IPS-18a (cell line): Measurements from ENCODE around the gene TMEM92.
A peak's percentile ranks its signal among the peaks of the same experiment; 100 is the strongest.

Source experiments
- H3K27ac ChIP-seq: one replicate; pipeline ENCODE4 v1.5.1; 2013; ENCODE audit warnings: low read length
- H3K27me3 ChIP-seq: one replicate; pipeline ENCODE4 v1.6.1; 2013; ENCODE audit warnings: mild to moderate bottlenecking, low read length; ENCODE audit not compliant: control insufficient read depth, insufficient read depth
- H3K36me3 ChIP-seq: one replicate; pipeline ENCODE4 v1.6.1; 2013; ENCODE audit warnings: low read depth, low read length; ENCODE audit not compliant: control insufficient read depth
- H3K4me1 ChIP-seq: one replicate; pipeline ENCODE4 v1.6.1; 2013; ENCODE audit warnings: low read depth, low read length; ENCODE audit not compliant: control insufficient read depth
- H3K4me3 ChIP-seq: one replicate; pipeline ENCODE4 v1.5.1; 2013; ENCODE audit warnings: low read length
- H3K9ac ChIP-seq: one replicate; pipeline ENCODE4 v1.6.1; 2013; ENCODE audit warnings: mild to moderate bottlenecking, low read length, moderate library complexity
- H3K9me3 ChIP-seq: one replicate; pipeline ENCODE4 v1.6.1; 2013; ENCODE audit warnings: low read depth, low read length; ENCODE audit not compliant: control insufficient read depth

The TMEM92 gene

DNA sequence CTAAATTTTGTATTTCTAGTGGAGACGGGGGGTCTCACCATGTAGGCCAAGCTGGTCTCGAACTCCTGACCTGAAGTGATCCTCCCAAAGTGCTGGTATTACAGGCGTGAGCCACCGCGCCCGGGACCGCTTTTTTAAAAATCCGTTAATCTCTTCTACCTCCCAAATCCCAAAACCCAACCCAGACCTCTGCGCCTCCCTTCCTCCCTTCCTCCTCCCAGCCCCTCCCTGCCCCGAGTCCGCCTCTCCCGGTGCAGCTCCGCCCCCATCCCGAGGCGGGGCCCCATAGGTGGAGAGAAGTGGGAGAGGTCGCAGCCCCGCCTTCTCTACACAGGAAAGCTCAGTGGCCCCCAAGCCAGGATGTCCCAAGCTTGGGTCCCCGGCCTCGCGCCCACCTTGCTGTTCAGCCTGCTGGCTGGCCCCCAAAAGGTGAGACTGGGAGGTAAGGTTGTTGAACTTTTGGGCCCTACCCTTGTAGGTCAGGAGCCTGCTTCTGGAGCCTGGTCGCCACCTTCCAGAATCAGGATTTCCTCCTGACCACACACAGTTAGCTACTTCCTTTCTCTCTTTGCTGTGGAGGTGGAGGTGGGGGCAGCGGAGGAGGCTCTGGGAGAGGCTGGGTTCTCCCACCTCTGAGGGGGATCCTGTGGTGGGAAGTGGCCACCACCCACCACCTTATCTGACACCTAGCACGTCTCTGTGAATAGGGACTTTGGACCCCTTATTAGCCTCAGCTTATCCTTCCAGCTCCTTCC is at the start of gene TMEM92:
Gene TMEM92, plus strand, starts transcription at position 325 of the 755 bp plus-strand sequence. Its CDS starts 36 bp downstream, at position 361.
- H3K4me3 ChIP-seq: peak within 1 kb of the TSS; percentile 53
- no peaks in the 10 kb centered on the region for H3K9me3 ChIP-seq
- peaks cover 11% of the 10 kb centered on the region for H3K27me3 ChIP-seq
- H3K36me3 ChIP-seq: no peaks in the 10 kb centered on the region
- no peak within 1 kb of the TSS for H3K9ac ChIP-seq
- H3K27ac ChIP-seq: no peak within 1 kb of the TSS
- H3K4me1 ChIP-seq: peaks cover 22% of the 10 kb centered on the region

DNA sequence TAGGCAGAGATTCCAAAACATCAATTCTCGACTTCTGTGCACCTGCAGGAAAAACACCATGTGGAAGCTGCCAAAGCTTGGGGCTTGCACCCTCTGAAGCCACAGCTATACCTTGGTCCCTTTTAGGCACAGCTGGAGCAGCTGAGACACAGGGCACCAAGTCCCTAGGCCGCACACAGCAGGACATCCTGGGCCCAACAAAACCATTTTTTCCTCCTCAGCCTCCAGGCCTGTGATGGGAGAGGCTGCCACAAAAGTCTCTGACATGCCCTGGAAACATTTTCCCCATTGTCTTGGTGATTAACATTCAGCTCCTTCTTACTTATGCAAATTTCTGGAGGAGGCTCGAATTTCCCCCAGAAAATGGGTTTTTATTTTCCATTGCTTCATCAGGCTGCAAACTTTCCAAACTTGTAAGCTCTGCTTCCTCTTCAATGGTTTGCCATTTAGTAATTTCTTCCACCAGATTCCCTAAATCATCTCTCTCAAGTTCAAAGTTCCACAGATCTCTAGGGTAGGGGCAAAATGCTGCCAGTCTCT is 48.5 kb upstream of the TMEM92 start:
- no peaks in the 10 kb centered on the region for H3K4me1 ChIP-seq
- peaks cover 4% of the 10 kb centered on the region for H3K27me3 ChIP-seq
- H3K4me3 ChIP-seq: no peak overlapping the region
- no peak overlapping the region for H3K27ac ChIP-seq
- peaks cover 12% of the 10 kb centered on the region for H3K9me3 ChIP-seq
- H3K36me3 ChIP-seq: no peaks in the 10 kb centered on the region
- no peak overlapping the region for H3K9ac ChIP-seq

DNA sequence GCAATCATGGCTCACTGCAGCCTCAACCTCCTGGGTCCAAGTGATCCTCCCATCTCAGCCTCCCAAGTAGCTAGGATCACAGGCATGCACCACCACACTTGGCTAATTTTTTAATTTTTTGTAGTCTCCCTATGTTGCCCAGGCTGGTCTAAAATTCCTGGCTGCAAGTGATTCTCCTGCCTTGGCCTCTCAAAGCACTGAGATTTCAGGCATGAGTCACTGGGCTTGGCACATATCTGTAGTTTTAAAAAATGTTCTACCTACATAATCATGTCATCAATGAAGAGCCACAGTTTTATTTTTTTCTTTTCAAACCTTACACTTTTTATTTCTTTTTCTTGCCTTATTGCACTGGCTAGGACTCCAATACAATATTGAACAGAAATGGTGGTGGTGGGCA is 39.7 kb upstream of the TMEM92 start:
- Histone ChIP-seq H3K4me1 (no peaks in the 10 kb centered on the region), H3K36me3 (no peaks in the 10 kb centered on the region), H3K9me3 (no peaks in the 10 kb centered on the region), H3K27me3 (no peaks in the 10 kb centered on the region), H3K9ac (no peak overlapping the region), H3K27ac (no peak overlapping the region), H3K4me3 (no peak overlapping the region)

DNA sequence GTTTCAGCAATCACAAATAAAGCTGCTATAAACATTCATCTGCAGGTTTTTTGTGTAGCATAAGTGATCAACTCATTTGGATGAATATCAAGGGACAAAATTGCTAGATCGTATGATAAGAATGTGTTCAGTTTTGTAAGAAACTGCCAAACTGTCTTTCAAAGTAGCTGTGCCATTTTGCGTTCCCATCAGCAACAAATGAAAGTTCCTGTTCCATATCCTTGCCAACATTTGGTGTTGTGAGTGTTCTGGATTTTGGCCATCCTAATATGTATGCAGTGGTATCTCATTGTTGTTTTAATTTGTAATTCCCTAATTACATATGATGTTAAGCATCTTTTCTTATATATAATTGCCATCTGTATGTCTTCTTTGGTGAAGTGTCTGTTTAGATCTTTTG is 36.4 kb upstream of the TMEM92 start:
- no peak overlapping the region for H3K27ac ChIP-seq
- no peak overlapping the region for H3K9ac ChIP-seq
- no peaks in the 10 kb centered on the region for H3K9me3 ChIP-seq
- H3K4me1 ChIP-seq: no peaks in the 10 kb centered on the region
- H3K4me3 ChIP-seq: no peak overlapping the region
- no peaks in the 10 kb centered on the region for H3K27me3 ChIP-seq
- no peaks in the 10 kb centered on the region for H3K36me3 ChIP-seq

DNA sequence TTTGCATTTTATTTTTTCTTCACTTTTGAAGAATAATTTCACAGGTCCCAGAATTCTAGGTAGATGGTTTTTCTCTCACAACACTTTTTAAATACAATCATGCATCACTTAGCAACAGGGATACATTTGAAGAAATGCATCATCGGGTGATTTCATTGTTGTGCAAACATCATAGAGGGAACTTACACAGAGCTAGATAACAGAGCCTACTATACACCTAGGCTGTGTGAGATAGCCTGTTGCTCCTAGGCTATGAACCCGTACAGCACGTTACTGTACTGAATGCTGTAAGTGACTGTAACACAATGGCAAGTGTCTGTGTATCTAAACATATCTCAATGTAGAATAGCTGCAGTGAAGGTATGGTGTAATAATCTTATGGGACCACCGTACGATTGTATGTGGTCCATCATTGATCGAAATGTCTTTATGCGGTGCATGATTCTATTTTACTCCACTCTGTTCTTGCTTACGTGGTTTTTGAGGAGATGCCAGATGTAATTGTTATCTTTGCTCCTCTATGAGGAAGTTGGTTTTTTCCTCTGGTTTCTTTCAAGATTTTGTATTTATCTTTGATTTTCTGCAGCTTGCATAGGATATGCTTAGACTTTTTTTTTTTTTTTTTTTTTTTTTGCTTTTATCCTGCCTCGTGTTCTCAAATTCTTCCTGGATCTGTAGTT is 35.5 kb upstream of the TMEM92 start:
- no peaks in the 10 kb centered on the region for H3K27me3 ChIP-seq
- H3K9me3 ChIP-seq: no peaks in the 10 kb centered on the region
- H3K36me3 ChIP-seq: no peaks in the 10 kb centered on the region
- no peak overlapping the region for H3K4me3 ChIP-seq
- H3K27ac ChIP-seq: no peak overlapping the region
- no peaks in the 10 kb centered on the region for H3K4me1 ChIP-seq
- H3K9ac ChIP-seq: no peak overlapping the region

DNA sequence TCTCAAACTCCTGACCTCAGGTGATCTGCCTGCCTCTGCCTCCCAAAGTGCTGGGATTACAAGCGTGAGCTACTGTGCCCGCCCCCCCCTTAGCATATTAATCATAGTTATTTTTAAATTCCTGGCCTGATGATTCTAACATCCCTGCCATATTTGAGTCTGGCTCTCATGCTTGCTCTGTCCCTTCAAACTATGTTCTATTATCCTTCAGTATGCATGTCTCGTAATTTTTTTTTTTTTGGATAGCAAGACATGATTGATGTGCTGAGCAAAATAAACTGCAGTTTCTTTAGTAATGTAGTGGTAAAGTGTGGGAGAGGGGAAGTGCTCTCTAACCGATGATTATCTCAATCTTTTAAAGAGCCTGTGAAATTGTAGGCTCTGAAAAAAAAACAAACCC is 34.3 kb upstream of the TMEM92 start:
- no peaks in the 10 kb centered on the region for H3K4me1 ChIP-seq
- no peaks in the 10 kb centered on the region for H3K27me3 ChIP-seq
- no peak overlapping the region for H3K4me3 ChIP-seq
- H3K27ac ChIP-seq: no peak overlapping the region
- H3K9me3 ChIP-seq: no peaks in the 10 kb centered on the region
- H3K9ac ChIP-seq: no peak overlapping the region
- no peaks in the 10 kb centered on the region for H3K36me3 ChIP-seq

DNA sequence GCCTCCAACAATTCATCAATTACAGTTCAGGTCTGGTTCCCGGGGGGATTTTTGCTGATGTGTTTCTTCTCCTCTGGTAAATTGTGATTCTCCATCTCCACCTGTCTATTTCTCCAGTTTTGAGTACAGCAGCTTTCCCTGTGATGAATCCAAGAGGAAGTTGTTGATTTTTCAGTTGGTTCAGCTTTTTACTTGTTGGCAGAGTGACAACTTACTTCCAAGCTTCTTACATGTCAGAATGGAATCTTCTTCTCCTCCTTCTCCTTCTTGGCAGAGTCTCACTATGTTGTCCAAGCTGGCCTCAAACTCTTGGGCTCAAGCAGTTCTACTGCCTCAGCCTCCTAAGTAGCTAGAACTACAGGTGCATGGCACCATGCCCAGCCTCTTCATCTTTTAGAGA is 33.4 kb upstream of the TMEM92 start:
- no peak overlapping the region for H3K9ac ChIP-seq

DNA sequence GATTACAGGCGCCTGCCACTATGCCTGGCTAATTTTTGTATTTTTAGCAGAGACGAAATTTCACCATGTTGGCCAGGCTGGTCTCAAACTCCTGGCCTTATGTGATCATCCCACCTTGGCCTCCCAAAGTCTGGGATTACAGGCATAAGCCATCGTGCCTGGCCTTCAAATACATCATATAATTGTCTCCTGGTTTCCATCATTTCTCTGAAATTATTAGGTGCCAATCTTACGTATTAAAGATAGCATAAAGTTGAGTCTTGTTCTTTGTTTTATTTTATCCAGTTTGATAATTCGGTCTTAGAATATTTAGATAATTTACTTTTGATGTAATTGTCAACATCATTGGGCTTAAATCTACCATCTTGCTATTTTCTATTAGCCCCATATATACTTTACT is 32.8 kb upstream of the TMEM92 start:
- Histone ChIP-seq H3K36me3 (no peaks in the 10 kb centered on the region), H3K27me3 (no peaks in the 10 kb centered on the region), H3K9me3 (no peaks in the 10 kb centered on the region), H3K4me1 (no peaks in the 10 kb centered on the region), H3K4me3 (no peak overlapping the region), H3K27ac (no peak overlapping the region), H3K9ac (no peak overlapping the region)

More for the DNA sequence above, 33.4 kb upstream of the TMEM92 start:
- no peaks in the 10 kb centered on the region for H3K4me1 ChIP-seq
- H3K36me3 ChIP-seq: no peaks in the 10 kb centered on the region
- no peak overlapping the region for H3K27ac ChIP-seq
- no peaks in the 10 kb centered on the region for H3K9me3 ChIP-seq
- H3K4me3 ChIP-seq: no peak overlapping the region
- no peaks in the 10 kb centered on the region for H3K27me3 ChIP-seq

DNA sequence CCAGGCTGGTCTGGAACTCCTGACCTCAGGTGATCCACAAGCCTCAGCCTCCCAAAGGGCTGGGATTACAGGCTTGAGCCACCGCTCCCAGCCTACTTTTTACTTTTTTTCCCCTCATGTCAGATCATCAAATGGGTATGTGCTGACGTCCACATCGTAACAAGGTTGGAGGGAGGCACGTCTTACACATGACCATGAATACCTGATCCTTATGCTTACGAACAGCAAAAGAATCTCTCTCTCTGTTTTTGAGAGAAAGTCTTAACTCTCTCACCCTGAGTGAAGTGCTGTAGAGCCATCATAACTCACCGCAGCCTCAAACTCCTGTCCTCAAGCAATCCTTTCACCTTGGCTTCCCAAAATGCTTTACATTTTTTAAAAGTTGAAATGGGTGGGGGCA is 29.5 kb upstream of the TMEM92 start:
- H3K4me3 ChIP-seq: no peak overlapping the region
- H3K9me3 ChIP-seq: peaks cover 5% of the 10 kb centered on the region
- no peaks in the 10 kb centered on the region for H3K4me1 ChIP-seq
- H3K36me3 ChIP-seq: no peaks in the 10 kb centered on the region
- no peaks in the 10 kb centered on the region for H3K27me3 ChIP-seq
- H3K9ac ChIP-seq: no peak overlapping the region
- H3K27ac ChIP-seq: no peak overlapping the region

DNA sequence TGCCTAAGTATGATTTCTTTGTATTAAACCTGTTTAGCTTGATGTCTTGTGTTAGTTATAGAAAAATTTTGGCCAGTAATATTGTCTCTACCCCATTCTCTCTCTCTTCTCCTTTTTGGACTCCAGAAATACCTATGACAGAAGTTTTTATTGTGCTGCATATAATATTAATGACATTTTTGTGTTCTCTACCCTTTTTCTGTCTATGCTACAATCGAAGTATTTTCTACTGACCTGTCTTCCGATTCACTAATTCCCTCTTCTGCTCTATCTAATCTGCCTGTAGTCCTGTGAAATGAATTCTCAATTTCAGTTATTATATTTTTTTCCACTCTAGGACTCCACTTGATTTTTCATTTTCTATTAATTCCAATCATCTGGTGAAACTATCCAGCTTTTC is 26.0 kb upstream of the TMEM92 start:
- no peak overlapping the region for H3K9ac ChIP-seq
- no peak overlapping the region for H3K27ac ChIP-seq
- H3K36me3 ChIP-seq: no peaks in the 10 kb centered on the region
- peaks cover 5% of the 10 kb centered on the region for H3K9me3 ChIP-seq
- H3K27me3 ChIP-seq: no peaks in the 10 kb centered on the region
- H3K4me1 ChIP-seq: no peaks in the 10 kb centered on the region
- no peak overlapping the region for H3K4me3 ChIP-seq

DNA sequence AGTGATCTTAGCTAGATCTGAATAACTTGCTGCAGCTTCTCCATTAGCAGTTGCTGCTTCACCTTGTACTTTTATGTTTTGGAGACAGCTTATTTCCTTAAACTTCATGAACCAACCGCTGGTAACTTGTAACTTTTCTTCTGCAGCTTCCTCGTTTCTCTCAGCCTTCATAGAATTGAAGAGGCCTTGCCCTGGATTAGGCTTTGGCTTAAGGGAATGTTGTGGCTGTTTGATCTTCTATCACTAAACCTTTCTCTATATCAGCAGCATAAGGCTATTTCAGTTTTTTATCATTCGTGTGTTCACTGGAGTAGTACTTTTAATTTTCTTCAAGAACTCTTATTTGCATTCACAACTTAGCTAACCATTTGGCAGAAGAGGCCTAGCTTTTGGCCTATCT is 21.5 kb upstream of the TMEM92 start:
- Histone ChIP-seq H3K9me3 (peaks cover 5% of the 10 kb centered on the region), H3K4me3 (no peak overlapping the region), H3K27ac (no peak overlapping the region), H3K27me3 (no peaks in the 10 kb centered on the region), H3K4me1 (no peaks in the 10 kb centered on the region), H3K9ac (no peak overlapping the region), H3K36me3 (no peaks in the 10 kb centered on the region)
